Activated T-helper 2 cell treated with anti-CD3 and anti-CD28 coated beads, Interferon-gamma antibody, Interleukin-2, Interleukin-4, amounts not matched to agents 10 μg/mL and 5 μg/mL and 100 μg/mL, durations not matched to agents 14 hours and 24 hours and 36 hours (primary cell): Measurements from ENCODE around the gene RNFT2. TPM values are rescaled to one million over a fixed set of nuclear protein-coding genes. Genes with fewer than 3 reads are reported as not detected.

Experiments
- DNase-seq: peaks from one replicate; pipeline ENCODE4 v3.0.0; 2021; ENCODE audit warnings: low spot score
- H3K27ac Mint-ChIP-seq: one replicate; pipeline ENCODE4 v1.8.0; 2021; ENCODE audit warnings: mixed read lengths
- H3K27me3 Mint-ChIP-seq: one replicate; pipeline ENCODE4 v1.8.0; 2021; ENCODE audit warnings: low read depth, mixed read lengths
- H3K36me3 Mint-ChIP-seq: one replicate; pipeline ENCODE4 v1.8.0; 2021; ENCODE audit warnings: low read depth, mixed read lengths
- H3K4me1 Mint-ChIP-seq: one replicate; pipeline ENCODE4 v1.8.0; 2021; ENCODE audit warnings: low read depth, mixed read lengths
- H3K4me3 Mint-ChIP-seq: one replicate; pipeline ENCODE4 v1.8.0; 2021; ENCODE audit warnings: low read depth, mild to moderate bottlenecking, moderate library complexity, mixed read lengths
- H3K9me3 Mint-ChIP-seq: one replicate; pipeline ENCODE4 v1.8.0; 2021; ENCODE audit warnings: mixed read lengths
- intact Hi-C: fragments of 100-400 bp; cut with micrococcal nuclease; formaldehyde crosslinking; loops from one replicate; pipeline ENCODE4 v1.15.1; 2023
- total RNA-seq: library from RNA; stranded (reverse); gene quantifications from 2 replicates; pipeline ENCODE4 v1.2.3, GENCODE V29; 2022

RNFT2 gene, protein sequence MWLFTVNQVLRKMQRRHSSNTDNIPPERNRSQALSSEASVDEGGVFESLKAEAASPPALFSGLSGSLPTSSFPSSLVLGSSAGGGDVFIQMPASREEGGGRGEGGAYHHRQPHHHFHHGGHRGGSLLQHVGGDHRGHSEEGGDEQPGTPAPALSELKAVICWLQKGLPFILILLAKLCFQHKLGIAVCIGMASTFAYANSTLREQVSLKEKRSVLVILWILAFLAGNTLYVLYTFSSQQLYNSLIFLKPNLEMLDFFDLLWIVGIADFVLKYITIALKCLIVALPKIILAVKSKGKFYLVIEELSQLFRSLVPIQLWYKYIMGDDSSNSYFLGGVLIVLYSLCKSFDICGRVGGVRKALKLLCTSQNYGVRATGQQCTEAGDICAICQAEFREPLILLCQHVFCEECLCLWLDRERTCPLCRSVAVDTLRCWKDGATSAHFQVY
- 11.0 and 14.4 TPM in 2 replicates for total RNA-seq

DNA sequence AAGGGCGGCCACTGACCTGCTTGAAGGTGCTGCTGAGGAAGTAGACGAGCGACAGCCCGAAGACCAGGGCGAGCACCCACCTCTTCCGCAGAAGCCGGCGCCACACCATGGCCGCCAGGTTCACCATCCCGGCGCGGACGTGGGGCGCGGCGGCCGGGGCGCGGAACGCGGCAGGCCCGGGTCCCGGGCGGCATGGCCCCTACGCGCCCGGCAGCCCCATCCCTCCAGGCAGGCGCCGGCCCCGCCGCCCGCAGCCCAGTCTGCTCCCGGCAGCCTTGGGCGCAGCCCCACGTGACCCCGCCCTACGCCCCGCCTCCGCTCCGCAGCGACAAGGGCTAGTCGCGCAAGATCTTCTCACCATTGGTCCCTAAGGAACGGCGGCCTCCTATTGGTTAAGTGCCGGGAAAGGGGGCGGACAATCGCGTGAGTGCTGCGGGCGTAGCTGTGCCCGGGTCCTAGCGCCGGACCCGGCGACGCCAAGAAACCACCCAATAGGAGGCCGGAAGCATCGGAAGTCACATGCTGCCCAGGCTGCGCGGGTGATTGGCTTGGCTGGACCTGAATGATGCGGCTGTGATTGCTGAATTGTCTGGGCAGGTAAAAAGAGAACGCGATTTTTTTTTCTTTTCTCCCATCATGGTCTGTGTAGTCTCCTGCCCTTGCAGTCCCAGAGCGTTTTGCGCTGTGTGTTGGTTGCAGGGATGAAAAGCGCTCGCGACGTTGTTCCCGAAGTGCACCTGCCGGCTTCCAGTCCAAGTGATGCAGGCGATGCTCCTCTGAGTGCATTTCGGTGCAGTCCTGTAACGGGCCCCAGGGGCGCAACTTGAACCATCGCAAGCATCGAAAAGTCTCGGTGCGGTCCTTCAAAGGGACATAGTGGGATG, at the start of gene RNFT2, which contains the start of gene SPRING1:
RNFT2 (plus strand) TSS at position 542 of the 884 bp plus-strand sequence. CDS start 2,183 bp downstream, outside the sequence.
SPRING1 (minus strand) TSS at position 296 of the 884 bp plus-strand sequence; CDS start at position 127, 169 bp downstream.
- intact Hi-C loops = loop anchor here (1.0 to 10.0 kb wide), 5 partner anchors 81 to 452 kb away; partner anchors contain the start of genes FBXO21 and TESC
- peaks cover 18% of the 10 kb centered on the region for H3K4me1 Mint-ChIP-seq
- H3K27me3 Mint-ChIP-seq = no peaks in the 10 kb centered on the region
- peak within 1 kb of the TSS; percentile 87 for H3K4me3 Mint-ChIP-seq
- DNase-seq = peak; percentile 99
- peaks cover 14% of the 10 kb centered on the region for H3K36me3 Mint-ChIP-seq
- H3K27ac Mint-ChIP-seq = peak within 1 kb of the TSS; percentile 42
- no peaks in the 10 kb centered on the region for H3K9me3 Mint-ChIP-seq

DNA sequence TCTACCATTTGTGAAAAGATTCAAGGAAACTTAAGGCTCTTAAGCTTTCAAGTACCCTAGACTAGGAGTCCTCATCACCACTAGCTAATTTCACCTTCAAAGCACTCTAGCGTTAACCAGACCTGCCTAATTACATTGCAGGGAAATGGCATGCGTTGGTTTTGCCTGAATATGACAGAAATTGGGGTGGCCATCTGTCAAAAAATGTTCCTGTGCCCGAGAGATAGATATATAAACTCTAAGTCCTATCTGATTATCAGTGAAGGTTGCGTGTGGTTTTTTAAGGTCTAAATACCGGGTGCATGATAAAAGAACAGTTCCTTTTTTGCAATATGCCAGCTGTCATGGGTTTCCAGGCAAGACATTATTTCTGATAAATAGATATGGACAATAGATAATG, 48.6 kb upstream of the RNFT2 start:
- Mint-ChIP-seq H3K27ac (no peak overlapping the region), H3K4me3 (no peak overlapping the region), H3K36me3 (no peaks in the 10 kb centered on the region), H3K27me3 (peaks cover 30% of the 10 kb centered on the region), H3K9me3 (no peaks in the 10 kb centered on the region), H3K4me1 (no peaks in the 10 kb centered on the region)
- DNase-seq = no peak
- intact Hi-C loops = no loop called here

DNA sequence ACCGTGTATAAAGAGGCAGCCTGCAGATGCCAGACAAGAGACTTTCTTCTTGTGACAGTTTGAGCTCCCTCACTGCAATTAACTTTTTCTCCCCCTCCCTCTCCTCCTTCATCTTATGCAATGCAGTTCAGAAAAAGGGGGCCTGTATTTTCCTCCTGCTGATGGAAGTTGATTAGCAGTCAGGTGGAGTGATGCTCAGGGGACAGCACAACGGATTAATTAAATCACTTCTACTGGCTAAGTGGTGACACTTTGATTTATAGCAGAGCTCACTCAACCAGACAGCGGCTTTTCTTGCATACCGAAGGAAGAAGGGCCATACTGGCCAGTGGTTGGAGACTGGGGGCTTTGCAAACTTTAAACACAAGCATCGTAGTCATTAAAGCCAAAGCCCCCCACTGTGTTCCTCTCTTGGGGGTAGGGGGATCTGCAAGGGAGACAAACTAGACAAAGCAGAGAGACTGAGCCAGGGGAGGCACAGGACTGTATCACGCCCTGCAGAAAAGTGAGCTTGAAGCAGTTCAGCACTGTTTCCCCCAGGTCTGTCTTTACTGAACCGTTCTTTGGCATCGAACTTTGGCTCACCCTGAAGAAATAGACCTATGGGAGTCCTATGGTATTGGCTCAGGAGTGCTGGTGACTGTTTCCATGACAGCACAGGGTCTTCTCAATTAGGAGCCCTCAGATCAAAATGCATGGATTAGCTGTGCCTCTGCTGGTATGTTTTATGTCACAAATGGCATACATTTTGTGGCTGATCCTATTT, 48.0 kb upstream of the RNFT2 start:
- H3K4me3 Mint-ChIP-seq = no peak overlapping the region
- H3K27ac Mint-ChIP-seq = no peak overlapping the region
- intact Hi-C loops = no loop called here
- H3K27me3 Mint-ChIP-seq = peaks cover 37% of the 10 kb centered on the region
- no peaks in the 10 kb centered on the region for H3K9me3 Mint-ChIP-seq
- DNase-seq = no peak
- H3K36me3 Mint-ChIP-seq = no peaks in the 10 kb centered on the region
- peaks cover 4% of the 10 kb centered on the region for H3K4me1 Mint-ChIP-seq

DNA sequence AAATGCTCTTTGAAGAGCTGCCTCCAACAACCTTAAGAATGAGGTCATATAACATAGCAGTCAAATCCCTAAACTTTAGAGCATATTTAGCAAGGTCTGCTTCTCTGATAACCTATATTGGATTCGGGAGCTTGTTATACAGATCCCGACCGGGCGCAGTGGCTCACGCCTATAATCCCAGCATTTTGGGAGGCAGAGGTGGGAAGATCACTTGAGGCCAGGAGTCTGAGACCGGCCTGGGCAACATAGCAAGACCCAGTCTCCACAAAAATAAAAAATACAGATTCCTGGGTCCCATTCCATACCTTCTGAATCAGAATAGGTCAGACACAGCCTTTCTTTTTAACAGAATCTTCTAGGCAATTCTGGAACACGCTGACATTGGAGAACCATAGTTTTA, 46.9 kb upstream of the RNFT2 start:
- no peak overlapping the region for H3K4me3 Mint-ChIP-seq
- intact Hi-C loops = no loop called here
- H3K36me3 Mint-ChIP-seq = no peaks in the 10 kb centered on the region
- no peaks in the 10 kb centered on the region for H3K9me3 Mint-ChIP-seq
- H3K27ac Mint-ChIP-seq = no peak overlapping the region
- H3K4me1 Mint-ChIP-seq = peaks cover 4% of the 10 kb centered on the region
- peaks cover 42% of the 10 kb centered on the region for H3K27me3 Mint-ChIP-seq
- no peak for DNase-seq

DNA sequence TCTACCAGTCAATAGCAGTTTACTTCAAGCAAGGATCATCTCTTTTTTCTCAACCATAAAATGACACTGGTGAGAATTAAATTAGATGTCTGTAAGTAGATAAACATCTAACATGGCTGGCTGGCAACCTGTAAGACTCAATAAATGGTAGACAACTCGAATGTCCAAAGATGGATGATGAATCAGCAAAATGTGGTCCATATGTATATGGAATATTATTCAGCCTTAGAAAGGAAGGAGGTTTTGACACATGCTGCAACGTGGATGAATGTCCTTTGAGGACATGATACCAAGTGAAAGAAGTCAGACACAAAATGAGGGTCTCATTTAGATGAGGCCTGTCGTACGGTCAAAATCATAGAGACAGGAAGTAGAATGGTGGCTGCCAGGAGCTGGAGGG, 46.5 kb upstream of the RNFT2 start:
- H3K4me1 Mint-ChIP-seq = peaks cover 4% of the 10 kb centered on the region
- H3K4me3 Mint-ChIP-seq = no peak overlapping the region
- DNase-seq = no peak
- no peaks in the 10 kb centered on the region for H3K36me3 Mint-ChIP-seq
- H3K27ac Mint-ChIP-seq = no peak overlapping the region
- H3K9me3 Mint-ChIP-seq = no peaks in the 10 kb centered on the region
- H3K27me3 Mint-ChIP-seq = peaks cover 45% of the 10 kb centered on the region
- intact Hi-C loops = no loop called here

DNA sequence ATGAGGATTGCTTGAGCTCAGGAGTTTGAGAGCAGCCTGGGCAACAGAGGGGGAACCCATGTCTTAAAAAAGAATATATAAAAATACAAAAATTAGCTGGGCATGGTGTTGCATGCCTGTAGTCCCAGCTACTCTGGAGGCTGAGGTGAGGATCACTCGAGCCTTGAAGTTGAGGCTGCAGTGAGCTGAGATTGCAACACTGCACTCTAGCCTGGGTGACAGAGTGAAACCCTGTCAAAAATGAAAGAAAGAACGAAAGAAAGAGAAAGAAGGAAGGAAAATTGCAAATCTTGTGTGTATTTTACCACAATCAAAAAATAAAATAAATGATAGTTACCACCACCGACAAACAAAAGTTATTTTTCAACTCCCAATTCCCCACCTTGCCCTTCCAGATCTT, 45.5 kb upstream of the RNFT2 start:
- H3K4me3 Mint-ChIP-seq = no peak overlapping the region
- H3K9me3 Mint-ChIP-seq = no peaks in the 10 kb centered on the region
- H3K4me1 Mint-ChIP-seq = peaks cover 4% of the 10 kb centered on the region
- no peak overlapping the region for H3K27ac Mint-ChIP-seq
- intact Hi-C loops = no loop called here
- H3K36me3 Mint-ChIP-seq = no peaks in the 10 kb centered on the region
- DNase-seq = no peak
- peaks cover 46% of the 10 kb centered on the region for H3K27me3 Mint-ChIP-seq

DNA sequence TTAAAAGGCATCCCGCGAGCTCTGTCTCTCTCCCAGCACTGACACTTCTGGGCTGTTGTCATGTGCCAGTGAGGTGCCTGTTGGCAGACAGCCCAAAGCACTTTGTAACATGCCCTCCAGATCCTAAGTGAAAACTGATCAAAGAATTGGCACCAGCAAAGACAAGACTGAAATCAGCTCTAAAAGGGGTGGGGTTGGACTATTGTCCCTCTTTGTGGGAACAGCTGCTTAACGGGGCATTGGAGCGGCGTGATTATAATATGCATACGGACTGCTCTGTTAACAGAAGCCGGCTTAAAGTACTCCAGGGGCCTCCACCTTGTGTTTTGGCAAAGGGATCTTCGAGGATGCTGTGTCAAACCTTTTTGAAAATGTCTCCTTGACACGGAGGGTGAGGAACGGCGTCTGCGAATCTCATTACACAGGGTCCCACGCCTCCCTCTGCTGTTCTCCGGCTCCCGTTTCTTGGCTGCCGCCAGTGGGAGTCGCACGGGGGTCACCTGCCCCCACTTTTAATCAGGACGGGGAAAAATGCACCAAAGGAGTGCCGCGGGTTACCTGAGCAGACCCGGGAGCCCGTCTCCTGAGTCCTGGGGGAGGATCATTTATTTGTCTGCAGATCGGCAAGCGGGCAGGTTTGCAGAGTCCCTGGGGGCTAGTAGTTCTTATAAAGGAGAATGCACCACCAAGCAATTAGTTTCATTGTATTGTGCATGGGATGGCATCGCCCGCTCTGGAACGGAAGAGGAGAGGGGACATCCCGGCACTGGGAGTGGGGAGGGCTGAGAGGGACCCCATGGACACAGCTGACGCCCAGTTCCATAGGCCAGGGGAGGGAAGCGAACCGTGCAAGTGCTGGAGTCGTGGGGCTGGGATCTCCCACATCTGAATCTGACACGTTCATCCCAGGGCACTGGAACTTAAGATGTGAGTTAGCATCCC, 44.6 kb upstream of the RNFT2 start:
- no peak overlapping the region for H3K27ac Mint-ChIP-seq
- no peak for DNase-seq
- peaks cover 4% of the 10 kb centered on the region for H3K4me1 Mint-ChIP-seq
- H3K9me3 Mint-ChIP-seq = no peaks in the 10 kb centered on the region
- H3K4me3 Mint-ChIP-seq = no peak overlapping the region
- H3K36me3 Mint-ChIP-seq = no peaks in the 10 kb centered on the region
- H3K27me3 Mint-ChIP-seq = peaks cover 46% of the 10 kb centered on the region
- intact Hi-C loops = no loop called here

DNA sequence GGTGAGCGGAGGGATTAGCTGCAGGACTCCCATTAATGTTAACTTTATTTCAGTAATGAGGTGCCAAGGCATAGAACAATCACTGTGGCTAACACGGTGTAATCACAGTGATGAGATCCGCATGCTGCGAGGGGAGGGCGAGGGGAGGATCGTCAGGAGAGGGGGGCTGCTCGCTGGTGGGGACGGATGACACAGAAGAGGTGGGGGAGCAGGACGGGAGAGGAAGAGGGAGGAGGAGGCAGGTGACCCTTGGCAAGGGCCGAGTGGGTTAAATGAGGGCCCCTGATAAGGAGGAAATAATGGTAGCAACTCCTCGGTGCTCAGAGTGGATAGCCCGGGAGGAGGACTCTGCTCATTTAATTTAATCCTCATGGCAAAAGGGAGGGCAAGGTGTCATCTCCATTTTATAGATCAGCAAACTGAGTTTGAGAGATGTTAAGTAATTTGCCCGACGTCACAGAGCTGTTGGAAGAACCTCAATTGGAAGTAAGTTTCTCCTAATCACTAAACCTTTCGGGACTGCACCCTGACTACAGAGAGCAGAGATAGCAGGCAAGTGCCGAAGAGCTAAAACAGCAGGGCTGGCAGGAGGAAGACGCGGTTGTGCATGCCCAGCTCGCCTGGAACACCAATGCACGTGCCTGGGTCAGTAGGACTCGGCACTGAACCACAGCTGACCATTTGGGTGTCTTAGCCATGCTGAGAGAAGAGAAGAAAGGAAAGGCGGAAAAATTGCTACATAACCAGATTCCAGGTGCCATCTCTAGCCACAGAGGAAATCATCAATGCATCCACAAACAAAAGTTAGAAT, 43.3 kb upstream of the RNFT2 start:
- intact Hi-C loops = no loop called here
- H3K27ac Mint-ChIP-seq = no peak overlapping the region
- H3K27me3 Mint-ChIP-seq = peaks cover 47% of the 10 kb centered on the region
- no peaks in the 10 kb centered on the region for H3K9me3 Mint-ChIP-seq
- H3K4me3 Mint-ChIP-seq = no peak overlapping the region
- H3K36me3 Mint-ChIP-seq = no peaks in the 10 kb centered on the region
- DNase-seq = no peak
- peaks cover 4% of the 10 kb centered on the region for H3K4me1 Mint-ChIP-seq

DNA sequence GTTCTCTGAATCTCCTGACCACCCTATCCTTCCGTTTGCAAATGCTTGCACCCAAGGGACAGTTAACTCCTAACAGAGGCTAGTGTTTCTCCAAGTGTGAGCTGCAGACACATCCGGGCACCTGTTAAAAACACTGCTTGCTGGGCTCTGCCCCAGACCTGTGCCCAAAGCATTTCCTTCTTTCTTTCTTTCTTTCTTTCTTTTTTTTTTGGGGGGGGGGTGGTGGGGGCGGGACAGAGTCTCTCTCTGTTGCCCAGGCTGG, 42.7 kb upstream of the RNFT2 start:
- H3K36me3 Mint-ChIP-seq = no peaks in the 10 kb centered on the region
- peaks cover 43% of the 10 kb centered on the region for H3K27me3 Mint-ChIP-seq
- peaks cover 4% of the 10 kb centered on the region for H3K4me1 Mint-ChIP-seq
- no peaks in the 10 kb centered on the region for H3K9me3 Mint-ChIP-seq
- intact Hi-C loops = no loop called here
- H3K4me3 Mint-ChIP-seq = no peak overlapping the region
- H3K27ac Mint-ChIP-seq = no peak overlapping the region
- DNase-seq = no peak

DNA sequence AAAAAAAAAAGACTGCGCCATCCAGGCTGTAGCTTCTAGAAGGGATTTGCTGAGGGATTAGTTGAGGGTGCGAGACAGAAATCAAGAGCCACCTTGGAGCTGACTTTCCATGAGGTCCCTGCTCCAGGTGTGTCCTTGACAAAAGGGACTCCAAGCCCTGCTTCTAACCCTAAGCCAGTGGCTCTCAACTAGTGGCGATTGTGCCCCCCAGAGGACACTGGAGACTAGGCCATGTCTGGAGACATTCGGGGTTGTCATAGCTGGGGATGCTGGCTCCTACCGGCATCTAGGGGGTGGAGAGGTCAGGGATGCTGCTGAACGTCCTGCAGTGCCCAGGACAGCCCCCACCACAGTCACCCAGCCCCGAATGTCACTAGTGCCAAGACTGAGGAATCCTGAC, 40.8 kb upstream of the RNFT2 start:
- Mint-ChIP-seq H3K27me3 (peaks cover 36% of the 10 kb centered on the region), H3K4me3 (no peak overlapping the region), H3K4me1 (peaks cover 4% of the 10 kb centered on the region), H3K27ac (no peak overlapping the region), H3K9me3 (no peaks in the 10 kb centered on the region), H3K36me3 (no peaks in the 10 kb centered on the region)
- no peak for DNase-seq
- intact Hi-C loops = no loop called here

DNA sequence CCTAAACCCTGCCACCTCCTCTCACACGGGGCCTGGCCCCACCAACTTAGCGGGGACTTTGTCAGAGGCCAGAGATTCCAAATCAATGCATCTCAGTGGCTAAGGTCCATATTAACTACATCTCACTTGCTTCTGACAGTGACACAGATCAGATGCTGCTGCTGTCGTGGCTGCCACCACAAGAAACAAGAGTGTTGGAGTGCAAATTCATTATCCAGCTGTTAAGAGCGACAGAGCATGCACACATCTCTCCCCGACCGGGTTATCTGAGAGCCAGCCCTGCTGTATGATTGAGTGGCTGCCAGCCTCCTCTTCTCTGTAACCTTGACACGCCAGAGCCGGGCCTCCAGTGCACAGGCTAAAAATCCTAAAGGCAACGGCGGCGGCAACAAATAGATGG, 40.4 kb upstream of the RNFT2 start:
- H3K27me3 Mint-ChIP-seq = peaks cover 34% of the 10 kb centered on the region
- H3K9me3 Mint-ChIP-seq = no peaks in the 10 kb centered on the region
- H3K4me3 Mint-ChIP-seq = no peak overlapping the region
- no peak for DNase-seq
- peaks cover 4% of the 10 kb centered on the region for H3K4me1 Mint-ChIP-seq
- intact Hi-C loops = no loop called here
- H3K27ac Mint-ChIP-seq = no peak overlapping the region
- H3K36me3 Mint-ChIP-seq = no peaks in the 10 kb centered on the region
